ENCODE measurements around the gene SEMA4D. TPM values are rescaled to one million over a fixed set of nuclear protein-coding genes. Genes with fewer than 3 reads are reported as not detected.

Gene SEMA4D
- polyA plus RNA-seq, 1 donor from 2014 or later: 34.0 TPM

DNA sequence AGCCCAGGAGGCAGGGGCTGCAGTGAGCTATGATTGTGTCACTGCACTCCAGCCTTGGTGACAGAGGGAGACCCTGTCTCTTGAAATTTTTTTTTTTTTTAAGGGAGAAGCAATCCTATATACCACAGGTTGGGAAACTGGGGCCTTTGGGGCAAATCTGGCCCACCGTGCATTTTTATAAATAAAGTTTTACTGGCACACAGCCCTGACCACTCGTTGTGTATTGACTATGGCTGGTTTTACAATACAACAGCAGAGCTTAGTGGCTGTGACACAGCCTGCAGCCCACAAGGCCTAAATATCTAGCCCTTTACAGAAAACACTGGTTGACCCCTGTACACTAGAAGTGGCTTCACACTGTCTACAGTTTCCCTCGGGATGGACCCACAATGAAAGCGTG is 121.6 kb downstream of the SEMA4D start:
- Histone ChIP-seq H3K9me2 (ENCODE audit: insufficient read depth, low read length) (no peaks in the 10 kb centered on the region), H3K9me3 (ENCODE audit: low read length) (no peaks in the 10 kb centered on the region), H3K36me3 (ENCODE audit: insufficient read depth, low read length) (no peaks in the 10 kb centered on the region), H3K27me3 (ENCODE audit: insufficient read depth, low read depth, low read length) (no peaks in the 10 kb centered on the region), H3K4me2 (ENCODE audit: low read length) (no peak overlapping the region), H3F3A (ENCODE audit: insufficient read depth, low read length, poor library complexity, severe bottlenecking) (no peaks in the 10 kb centered on the region), H3K79me2 (replicated peaks; ENCODE audit: insufficient read depth, low read length) (no peaks in the 10 kb centered on the region), H3K27ac (ENCODE audit: low read length) (no peak overlapping the region), H2AFZ (ENCODE audit: low read depth, low read length) (no peak overlapping the region), H3K4me3 (ENCODE audit: low read length) (no peak overlapping the region), H3K9ac (ENCODE audit: low read length) (no peak overlapping the region), H4K20me1 (ENCODE audit: insufficient read depth) (no peaks in the 10 kb centered on the region)
- TF ChIP-seq RAD21 (conservative IDR thresholded peaks at IDR 0.05) (no peak), POLR2AphosphoS5 (IDR thresholded peaks at IDR 0.05) (no peak), TAF1 (IDR thresholded peaks at IDR 0.05; ENCODE audit: low read depth) (no peak)
- TF ChIP-seq, protein P1, sequence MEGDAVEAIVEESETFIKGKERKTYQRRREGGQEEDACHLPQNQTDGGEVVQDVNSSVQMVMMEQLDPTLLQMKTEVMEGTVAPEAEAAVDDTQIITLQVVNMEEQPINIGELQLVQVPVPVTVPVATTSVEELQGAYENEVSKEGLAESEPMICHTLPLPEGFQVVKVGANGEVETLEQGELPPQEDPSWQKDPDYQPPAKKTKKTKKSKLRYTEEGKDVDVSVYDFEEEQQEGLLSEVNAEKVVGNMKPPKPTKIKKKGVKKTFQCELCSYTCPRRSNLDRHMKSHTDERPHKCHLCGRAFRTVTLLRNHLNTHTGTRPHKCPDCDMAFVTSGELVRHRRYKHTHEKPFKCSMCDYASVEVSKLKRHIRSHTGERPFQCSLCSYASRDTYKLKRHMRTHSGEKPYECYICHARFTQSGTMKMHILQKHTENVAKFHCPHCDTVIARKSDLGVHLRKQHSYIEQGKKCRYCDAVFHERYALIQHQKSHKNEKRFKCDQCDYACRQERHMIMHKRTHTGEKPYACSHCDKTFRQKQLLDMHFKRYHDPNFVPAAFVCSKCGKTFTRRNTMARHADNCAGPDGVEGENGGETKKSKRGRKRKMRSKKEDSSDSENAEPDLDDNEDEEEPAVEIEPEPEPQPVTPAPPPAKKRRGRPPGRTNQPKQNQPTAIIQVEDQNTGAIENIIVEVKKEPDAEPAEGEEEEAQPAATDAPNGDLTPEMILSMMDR (IDR thresholded peaks at IDR 0.05; ENCODE audit: poor library complexity, severe bottlenecking): no peak

DNA sequence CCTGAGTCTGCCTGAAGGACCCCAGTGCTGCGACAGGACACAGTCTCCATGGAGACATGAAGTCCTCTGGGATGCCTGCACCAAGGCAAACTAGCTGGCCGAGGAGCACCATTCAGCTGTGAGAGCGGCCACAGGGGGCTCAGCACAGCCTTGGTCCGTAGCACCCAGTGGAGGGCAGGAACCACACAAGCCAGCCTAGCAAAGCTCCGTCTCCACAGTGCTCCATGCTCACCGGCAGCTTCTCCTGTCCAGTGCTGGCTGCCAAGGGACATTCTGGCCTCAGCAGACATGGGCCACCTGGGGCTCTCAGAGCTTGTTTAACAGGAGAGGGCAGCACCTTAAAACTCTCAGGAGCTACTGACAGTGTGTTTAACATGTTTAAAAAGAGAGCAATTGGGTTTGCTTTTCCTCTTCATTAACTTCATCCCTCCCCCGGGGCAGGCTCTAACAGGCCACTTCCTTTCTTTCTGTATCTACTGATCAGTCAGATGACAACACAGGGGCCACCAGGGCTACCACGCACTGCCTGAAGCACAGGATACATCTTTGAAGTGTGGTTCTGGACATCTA is 122.6 kb downstream of the SEMA4D start:
- no peak overlapping the region for H2AFZ ChIP-seq (ENCODE audit: low read depth, low read length)
- H3K79me2 ChIP-seq (replicated peaks; ENCODE audit: insufficient read depth, low read length): no peaks in the 10 kb centered on the region
- H3K27ac ChIP-seq (ENCODE audit: low read length): no peak overlapping the region
- no peak overlapping the region for H3K9ac ChIP-seq (ENCODE audit: low read length)
- H3K9me3 ChIP-seq (ENCODE audit: low read length): no peaks in the 10 kb centered on the region
- no peaks in the 10 kb centered on the region for H3K36me3 ChIP-seq (ENCODE audit: insufficient read depth, low read length)
- H3F3A ChIP-seq (ENCODE audit: insufficient read depth, low read length, poor library complexity, severe bottlenecking): no peaks in the 10 kb centered on the region
- TF ChIP-seq RAD21 (conservative IDR thresholded peaks at IDR 0.05) (no peak), SMC3 (conservative IDR thresholded peaks at IDR 0.05; ENCODE audit: poor library complexity) (no peak), TAF1 (IDR thresholded peaks at IDR 0.05; ENCODE audit: low read depth) (no peak), MXI1 (conservative IDR thresholded peaks at IDR 0.05; ENCODE audit: poor library complexity, severe bottlenecking) (no peak), POLR2AphosphoS5 (IDR thresholded peaks at IDR 0.05) (no peak)
- no peaks in the 10 kb centered on the region for H3K27me3 ChIP-seq (ENCODE audit: insufficient read depth, low read depth, low read length)
- H3K4me2 ChIP-seq (ENCODE audit: low read length): no peak overlapping the region
- no peaks in the 10 kb centered on the region for H4K20me1 ChIP-seq (ENCODE audit: insufficient read depth)
- H3K9me2 ChIP-seq (ENCODE audit: insufficient read depth, low read length): no peaks in the 10 kb centered on the region
- no peak overlapping the region for H3K4me3 ChIP-seq (ENCODE audit: low read length)

DNA sequence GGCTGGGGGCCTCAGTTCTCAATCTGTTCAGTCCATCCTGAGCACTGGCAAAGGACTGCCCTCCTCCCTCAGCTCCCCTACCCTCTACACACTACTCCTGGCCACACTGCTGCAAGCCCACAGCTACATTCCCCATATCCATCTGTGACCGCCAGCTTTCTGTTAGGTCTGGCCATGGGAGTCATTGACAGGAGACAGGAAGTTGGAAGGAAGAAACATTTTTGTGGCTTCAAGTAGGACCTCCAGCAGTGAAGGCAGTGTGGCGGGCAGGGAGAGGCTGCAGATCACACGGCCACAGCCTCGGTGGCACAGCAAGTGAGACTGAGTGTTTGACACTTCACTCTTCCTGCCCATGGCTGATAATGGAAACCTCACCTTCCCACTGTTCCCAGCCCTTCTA is 123.7 kb downstream of the SEMA4D start:
- H3K4me3 ChIP-seq (ENCODE audit: low read length): no peak overlapping the region
- no peak overlapping the region for H2AFZ ChIP-seq (ENCODE audit: low read depth, low read length)
- H3K9me2 ChIP-seq (ENCODE audit: insufficient read depth, low read length): no peaks in the 10 kb centered on the region
- TF ChIP-seq, protein P1 (IDR thresholded peaks at IDR 0.05; ENCODE audit: poor library complexity, severe bottlenecking): no peak
- TF ChIP-seq, protein P2, sequence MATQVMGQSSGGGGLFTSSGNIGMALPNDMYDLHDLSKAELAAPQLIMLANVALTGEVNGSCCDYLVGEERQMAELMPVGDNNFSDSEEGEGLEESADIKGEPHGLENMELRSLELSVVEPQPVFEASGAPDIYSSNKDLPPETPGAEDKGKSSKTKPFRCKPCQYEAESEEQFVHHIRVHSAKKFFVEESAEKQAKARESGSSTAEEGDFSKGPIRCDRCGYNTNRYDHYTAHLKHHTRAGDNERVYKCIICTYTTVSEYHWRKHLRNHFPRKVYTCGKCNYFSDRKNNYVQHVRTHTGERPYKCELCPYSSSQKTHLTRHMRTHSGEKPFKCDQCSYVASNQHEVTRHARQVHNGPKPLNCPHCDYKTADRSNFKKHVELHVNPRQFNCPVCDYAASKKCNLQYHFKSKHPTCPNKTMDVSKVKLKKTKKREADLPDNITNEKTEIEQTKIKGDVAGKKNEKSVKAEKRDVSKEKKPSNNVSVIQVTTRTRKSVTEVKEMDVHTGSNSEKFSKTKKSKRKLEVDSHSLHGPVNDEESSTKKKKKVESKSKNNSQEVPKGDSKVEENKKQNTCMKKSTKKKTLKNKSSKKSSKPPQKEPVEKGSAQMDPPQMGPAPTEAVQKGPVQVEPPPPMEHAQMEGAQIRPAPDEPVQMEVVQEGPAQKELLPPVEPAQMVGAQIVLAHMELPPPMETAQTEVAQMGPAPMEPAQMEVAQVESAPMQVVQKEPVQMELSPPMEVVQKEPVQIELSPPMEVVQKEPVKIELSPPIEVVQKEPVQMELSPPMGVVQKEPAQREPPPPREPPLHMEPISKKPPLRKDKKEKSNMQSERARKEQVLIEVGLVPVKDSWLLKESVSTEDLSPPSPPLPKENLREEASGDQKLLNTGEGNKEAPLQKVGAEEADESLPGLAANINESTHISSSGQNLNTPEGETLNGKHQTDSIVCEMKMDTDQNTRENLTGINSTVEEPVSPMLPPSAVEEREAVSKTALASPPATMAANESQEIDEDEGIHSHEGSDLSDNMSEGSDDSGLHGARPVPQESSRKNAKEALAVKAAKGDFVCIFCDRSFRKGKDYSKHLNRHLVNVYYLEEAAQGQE (IDR thresholded peaks at IDR 0.05; ENCODE audit: borderline replicate concordance): no peak
- TF ChIP-seq EZH2 (IDR thresholded peaks at IDR 0.05; ENCODE audit: borderline replicate concordance, insufficient read depth, low read length, poor library complexity, severe bottlenecking) (no peak), MXI1 (conservative IDR thresholded peaks at IDR 0.05; ENCODE audit: poor library complexity, severe bottlenecking) (no peak), POLR2AphosphoS5 (IDR thresholded peaks at IDR 0.05) (no peak), EP300 (conservative IDR thresholded peaks at IDR 0.05; ENCODE audit: poor library complexity, severe bottlenecking) (no peak), TAF1 (IDR thresholded peaks at IDR 0.05; ENCODE audit: low read depth) (no peak), RAD21 (conservative IDR thresholded peaks at IDR 0.05) (no peak), SMC3 (conservative IDR thresholded peaks at IDR 0.05; ENCODE audit: poor library complexity) (no peak)
- H3K9ac ChIP-seq (ENCODE audit: low read length): no peak overlapping the region
- H3K27me3 ChIP-seq (ENCODE audit: insufficient read depth, low read depth, low read length): no peaks in the 10 kb centered on the region
- no peak overlapping the region for H3K27ac ChIP-seq (ENCODE audit: low read length)
- no peaks in the 10 kb centered on the region for H4K20me1 ChIP-seq (ENCODE audit: insufficient read depth)
- no peaks in the 10 kb centered on the region for H3K36me3 ChIP-seq (ENCODE audit: insufficient read depth, low read length)
- no peak overlapping the region for H3K4me2 ChIP-seq (ENCODE audit: low read length)
- H3K79me2 ChIP-seq (replicated peaks; ENCODE audit: insufficient read depth, low read length): no peaks in the 10 kb centered on the region
- H3K9me3 ChIP-seq (ENCODE audit: low read length): no peaks in the 10 kb centered on the region
- no peaks in the 10 kb centered on the region for H3F3A ChIP-seq (ENCODE audit: insufficient read depth, low read length, poor library complexity, severe bottlenecking)
